K562 (cell line): ENCODE results near the gene NIPSNAP2. TPM values are rescaled to one million over a fixed set of nuclear protein-coding genes. Genes with fewer than 3 reads are reported as not detected.
"Not testable (repeated sequence)": the region's sequence is repeated elsewhere in the genome, so short reads cannot be mapped to it uniquely, and the experiment has no call there.

Experiments used
- ATAC-seq: fragments of 200-7000 bp; cut with Tn5 transposase; 3 replicates; pipeline ENCODE4 v1.9.1; 2020; ENCODE audit warnings: moderate library complexity
- BruUV-seq: library from RNA; stranded (reverse); fragments of 400-500 nt; replicated peaks from 2 replicates; lab custom pipeline; 2021; lab: Mats Ljungman, UMichigan
- CTCF ChIA-PET: fragments of 300-600 bp; formaldehyde crosslinking; extraction: SDS; loops from one replicate; lab custom pipeline; 2021; ENCODE audit warnings: low intra/inter-chr PET ratio; lab: Yijun Ruan, JAX
- POLR2A ChIA-PET: fragments of 300-600, 350-650 bp; sonication (Branson Sonifier 250); formaldehyde crosslinking; extraction: SDS; loops from one replicate; lab custom pipeline; 2021; ENCODE audit warnings: antibody characterized with exemption, inconsistent platforms; lab: Yijun Ruan, JAX
- DNase-seq, 4 experiments: peaks; one replicate each; pipeline versions ENCODE4 v3.0.0 to v3.0.0-alpha.2; 2011 to 2018; ENCODE audit warnings: low spot score in 3 of 4, mixed read lengths in 3 of 4; ENCODE audit errors: extremely low read depth in 1 of 4
- FAIRE-seq: peaks from 2 replicates; lab custom pipeline; 2011; peaks lifted over from hg19 to GRCh38; lab: Jason Lieb, UNC
- H2AFZ ChIP-seq: 2 replicates; pipeline ENCODE4 v1.6.0; 2011; ENCODE audit warnings: low read depth, low read length, control low read depth, inconsistent platforms
- H3K27ac ChIP-seq: fragments of 200-600 bp; 3 replicates; pipeline ENCODE4 v1.8.0; 2011; ENCODE audit warnings: low read depth, mild to moderate bottlenecking, control low read depth, inconsistent platforms, low read length, moderate library complexity, mixed read lengths; ENCODE audit errors: extremely low read depth
- H3K27me3 ChIP-seq, 2 experiments: fragments of 300-600 bp in 1 of 2; 2 replicates in 1 of 2; 3 replicates in 1 of 2; pipeline versions ENCODE4 v1.6.0 to v1.8.0; 2011; ENCODE audit warnings: inconsistent platforms in 2 of 2, low read length in 2 of 2, mild to moderate bottlenecking in 1 of 2, mixed read lengths in 1 of 2, moderate library complexity in 1 of 2; ENCODE audit not compliant: control insufficient read depth in 2 of 2, insufficient read depth in 2 of 2
- H3K36me3 ChIP-seq: fragments of 300-600 bp; 3 replicates; pipeline ENCODE4 v1.8.0; 2011; ENCODE audit warnings: mild to moderate bottlenecking, low read length, inconsistent platforms; ENCODE audit not compliant: control insufficient read depth, insufficient read depth
- H3K4me1 ChIP-seq, 2 experiments: fragments of 200-600 bp in 1 of 2; replicated peaks in 1 of 2; 2 replicates in 1 of 2; 3 replicates in 1 of 2; pipeline versions ENCODE4 v1.5.1 to v1.8.0; 2011; ENCODE audit warnings: inconsistent platforms in 2 of 2, low read length in 2 of 2, mild to moderate bottlenecking in 1 of 2, mixed read lengths in 1 of 2, moderate library complexity in 1 of 2; ENCODE audit not compliant: control insufficient read depth in 2 of 2, insufficient read depth in 2 of 2
- H3K4me2 ChIP-seq: 2 replicates; pipeline ENCODE4 v1.6.1; 2011; ENCODE audit warnings: low read length, control low read depth, inconsistent platforms, mixed read lengths; ENCODE audit not compliant: insufficient read depth
- H3K4me3 ChIP-seq: fragments of 200-600 bp; sonication (generic), shearing (Covaris generic); 2 replicates; pipeline ENCODE4 v1.5.1; 2016; ENCODE audit warnings: control low read depth, inconsistent platforms
- H3K79me2 ChIP-seq: fragments of 200-600 bp; 3 replicates; pipeline ENCODE4 v1.8.0; 2011; ENCODE audit warnings: low read length, inconsistent platforms; ENCODE audit not compliant: control insufficient read depth, insufficient read depth
- H3K9ac ChIP-seq, 2 experiments: 2 replicates each; pipeline versions ENCODE4 v1.6.0 to v1.6.1; 2011; ENCODE audit warnings: low read depth in 2 of 2, low read length in 2 of 2, control low read depth in 1 of 2, inconsistent platforms in 1 of 2, mild to moderate bottlenecking in 1 of 2, mixed read lengths in 1 of 2; ENCODE audit not compliant: insufficient read depth in 1 of 2
- H3K9me1 ChIP-seq: one replicate; pipeline ENCODE4 v1.6.0; 2011; ENCODE audit warnings: inconsistent platforms, mild to moderate bottlenecking, low read length, moderate library complexity; ENCODE audit not compliant: control insufficient read depth, insufficient read depth
- H3K9me3 ChIP-seq: replicated peaks from 2 replicates; pipeline ENCODE4 v1.5.1; 2011; ENCODE audit warnings: low read depth, low read length, inconsistent platforms; ENCODE audit not compliant: control insufficient read depth, insufficient read depth
- H4K20me1 ChIP-seq: replicated peaks from 2 replicates; pipeline ENCODE4 v1.6.1; 2011; ENCODE audit warnings: low read length, inconsistent platforms, mixed read lengths; ENCODE audit not compliant: control insufficient read depth, insufficient read depth
- BCOR ChIP-seq: fragments of 450-650 bp; IDR thresholded peaks from 2 replicates; pipeline ENCODE4 v1.6.1; 2016
- CREM ChIP-seq: IDR thresholded peaks from 2 replicates; pipeline ENCODE4 v1.6.1; 2014; ENCODE audit warnings: antibody characterized with exemption, low read depth
- DPF2 ChIP-seq: fragments of 450-650 bp; IDR thresholded peaks from 2 replicates; pipeline ENCODE4 v1.6.1; 2016
- KDM1A ChIP-seq, 2 experiments: fragments of 450-650 bp; IDR thresholded peaks; 2 replicates each; pipeline ENCODE4 v1.6.1; 2016; ENCODE audit warnings: mild to moderate bottlenecking in 2 of 2
- KLF1 ChIP-seq: fragments of 450-650 bp; IDR thresholded peaks from 2 replicates; pipeline ENCODE4 v1.6.1; 2016; ENCODE audit warnings: missing genetic modification characterization, missing compliant biosample characterization
- MAZ ChIP-seq, 2 experiments: fragments of 450-650 bp in 1 of 2; sonication (generic) in 1 of 2; formaldehyde crosslinking; IDR thresholded peaks in 1 of 2; conservative IDR thresholded peaks in 1 of 2; 2 replicates each; pipeline versions ENCODE4 v1.4.0 to v1.5.0; 2020; ENCODE audit warnings: mild to moderate bottlenecking in 1 of 2, missing genetic modification reagents in 1 of 2
- NCOA1 ChIP-seq: fragments of 450-650 bp; IDR thresholded peaks from 2 replicates; pipeline ENCODE4 v1.6.1; 2016; ENCODE audit warnings: low read depth
- NR2C1 ChIP-seq, 2 experiments: fragments of 450-650 bp; IDR thresholded peaks; 2 replicates each; pipeline ENCODE4 v1.6.1; 2017; ENCODE audit warnings: mild to moderate bottlenecking in 2 of 2, antibody characterized with exemption in 1 of 2, inconsistent platforms in 1 of 2, missing compliant biosample characterization in 1 of 2, missing genetic modification characterization in 1 of 2
- RFX7 ChIP-seq: fragments of 250-450 bp; sonication (Bioruptor Pico); IDR thresholded peaks from 2 replicates; pipeline ENCODE4 v1.5.1; 2021; ENCODE audit warnings: mild to moderate bottlenecking
- SMARCA5 ChIP-seq: fragments of 450-650 bp; IDR thresholded peaks from 2 replicates; pipeline ENCODE4 v1.6.1; 2016
- SMARCE1 ChIP-seq: fragments of 450-650 bp; IDR thresholded peaks from 2 replicates; pipeline ENCODE4 v1.7.1; 2016; ENCODE audit warnings: mild to moderate bottlenecking
- SPI1 ChIP-seq: IDR thresholded peaks from 2 replicates; pipeline ENCODE4 v1.6.1; 2011; ENCODE audit warnings: low read depth, low read length, control low read depth, borderline replicate concordance
- ZFX ChIP-seq: sonication (generic); formaldehyde crosslinking; IDR thresholded peaks from 2 replicates; pipeline ENCODE4 v1.8.0; 2022; ENCODE audit warnings: mild to moderate bottlenecking, missing genetic modification reagents, moderate library complexity
- WGBS: fragments of 100-300 bp; shearing (Covaris generic); methylation state at CpG from one replicate; pipeline ENCODE4 v1.1.6; 2016; ENCODE audit warnings: low coverage, mixed read lengths; ENCODE audit not compliant: insufficient coverage; ENCODE audit errors: missing lambda C conversion rate; 5-methylcytosine and 5-hydroxymethylcytosine counted together
- in situ Hi-C: fragments of 300-500 bp; cut with MboI; formaldehyde crosslinking; loops from 4 replicates; pipeline ENCODE4 v1.15.0; 2018; ENCODE audit warnings: inconsistent platforms, mixed read lengths
- intact Hi-C: fragments of 100-400 bp; cut with micrococcal nuclease; formaldehyde crosslinking; loops from 2 replicates; pipeline ENCODE4 v1.14.2; 2022
- polyA plus RNA-seq, 8 experiments: library from polyadenylated mRNA; depleted of rRNA in 4 of 8; stranded (reverse) in 5 of 8; unstranded in 3 of 8; fragments of >200 nt; fragmentation: Nextera tagmentation in 2 of 8; fragmentation: Illumina TruSeq in 1 of 8; extraction: Ambion mirVana in 2 of 8; extraction: Trizol in 1 of 8; gene quantifications; 2 replicates each; pipeline versions ENCODE4 v1.2.1 to v1.2.3, GENCODE V29; 2011 to 2014; ENCODE audit warnings: inconsistent platforms in 1 of 8, missing spikeins in 1 of 8
- total RNA-seq, 7 experiments: library from RNA; depleted of rRNA in 6 of 7; stranded (reverse); fragments of >200 nt in 6 of 7; fragmentation: Illumina TruSeq in 2 of 7; extraction: Trizol in 2 of 7; gene quantifications; 2 replicates each; pipeline versions ENCODE4 v1.2.1 to v1.2.3, GENCODE V29; 2011 to 2021; ENCODE audit warnings: low replicate concordance in 1 of 7
- TF ChIP-seq, protein P1 (sequence below): fragments of 250-450 bp; sonication (Bioruptor Pico); IDR thresholded peaks from 2 replicates; pipeline ENCODE4 v1.4.0; 2020

Gene NIPSNAP2
- total and polyA plus RNA-seq, 9 of the 15 experiments (the other 6 are each of a cell fraction or from before 2014, with no cell fraction given): 24.9 to 107 (median 53.0) TPM

GRCh38 chr7:55951637-55952351 is 12.6 kb upstream of the NIPSNAP2 start, which contains the start of gene MRPS17 (continued):
- TF ChIP-seq MAZ (CRISPR knock-in tag; conservative IDR thresholded peaks at IDR 0.05 in 1 of 2, IDR thresholded peaks at IDR 0.05 in 1 of 2) (peak; percentile 71), SPI1 (no peak), NR2C1 (IDR thresholded peaks at IDR 0.05) (peak; percentile 36; the same call in 1 of the 2 replicates), NR2C1 (tag; IDR thresholded peaks at IDR 0.05) (no peak), NCOA1 (no peak), CREM (peak; percentile 99), RFX7 (CRISPR knock-in tag) (no peak), KLF1 (no peak), ZFX (CRISPR knock-in tag) (peak; percentile 74), SMARCE1 (no peak)
- TF ChIP-seq, protein P1, sequence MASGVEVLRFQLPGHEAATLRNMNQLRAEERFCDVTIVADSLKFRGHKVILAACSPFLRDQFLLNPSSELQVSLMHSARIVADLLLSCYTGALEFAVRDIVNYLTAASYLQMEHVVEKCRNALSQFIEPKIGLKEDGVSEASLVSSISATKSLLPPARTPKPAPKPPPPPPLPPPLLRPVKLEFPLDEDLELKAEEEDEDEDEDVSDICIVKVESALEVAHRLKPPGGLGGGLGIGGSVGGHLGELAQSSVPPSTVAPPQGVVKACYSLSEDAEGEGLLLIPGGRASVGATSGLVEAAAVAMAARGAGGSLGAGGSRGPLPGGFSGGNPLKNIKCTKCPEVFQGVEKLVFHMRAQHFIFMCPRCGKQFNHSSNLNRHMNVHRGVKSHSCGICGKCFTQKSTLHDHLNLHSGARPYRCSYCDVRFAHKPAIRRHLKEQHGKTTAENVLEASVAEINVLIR: peak; percentile 94

GRCh38 chr7:55952352-55952671 is 12.1 kb upstream of the NIPSNAP2 start:
- H3K79me2 ChIP-seq: peaks cover 25% of the 10 kb centered on the region
- in situ Hi-C loops, H3K9me1 ChIP-seq, DNase-seq, H3K9me3 ChIP-seq, H3K27me3 ChIP-seq, CTCF ChIA-PET, intact Hi-C loops, H4K20me1 ChIP-seq, BruUV-seq, FAIRE-seq, POLR2A ChIA-PET, ATAC-seq: not testable (repeated sequence)
- peak overlapping the region; percentile 99 for H3K4me2 ChIP-seq
- peaks cover 38% of the 10 kb centered on the region for H3K36me3 ChIP-seq
- H3K9ac ChIP-seq: peak overlapping the region; percentile 96 to 100
- under 1% methylated on average over 19 of the region's 19 CpGs for WGBS
- peak; percentile 84 for TF ChIP-seq BCOR
- peak; percentile 26; the same call in 1 of the 2 replicates for TF ChIP-seq DPF2
- TF ChIP-seq KDM1A (IDR thresholded peaks at IDR 0.05): peak; percentile 4 to 71; a peak in 3 of 4 replicates
- 0 out of 2 replicates have a peak, but pooled peaks have one; percentile 72 for TF ChIP-seq SMARCA5
- H3K27ac ChIP-seq: peak overlapping the region; percentile 94
- H3K4me3 ChIP-seq: peak overlapping the region; percentile 100
- H3K4me1 ChIP-seq: peaks cover 3 to 18% of the 10 kb centered on the region in 2 experiments; a peak in 4 of 5 replicates
- peak overlapping the region; percentile 90 for H2AFZ ChIP-seq
